OCI-M1 (cell line): ENCODE measurements around the gene C3orf70.

Source experiments
- DNase-seq: peaks from one replicate; lab custom pipeline; 2025; lab: John Stamatoyannopoulos, UW

C3orf70 gene

GRCh38 chr3:185084901-185085300, 68.0 kb downstream of the C3orf70 start:
- no peak for DNase-seq

- no peak for DNase-seq
These were observed 68.5 kb downstream of the C3orf70 start for GRCh38 chr3:185084402-185084801.

DNA sequence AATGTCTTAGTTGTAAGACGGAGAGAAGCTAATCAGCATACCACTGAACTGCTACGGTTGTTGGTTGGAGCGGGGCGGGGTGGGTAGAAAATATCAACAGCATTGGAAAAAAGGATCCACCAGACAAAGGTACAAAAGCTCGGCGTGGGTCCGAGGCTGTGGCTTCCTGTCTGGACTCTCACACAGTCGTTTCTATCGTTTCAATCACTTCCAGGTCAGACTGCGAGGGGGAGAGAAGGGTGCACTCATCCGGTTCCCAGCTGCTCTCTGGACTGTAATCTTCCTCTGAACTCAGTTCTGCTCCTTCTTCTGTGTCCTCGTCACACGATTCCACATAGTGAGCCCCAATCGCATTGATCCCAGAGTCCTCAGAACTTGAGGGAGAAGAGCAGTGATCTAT, 70.0 kb downstream of the C3orf70 start:
- DNase-seq: no peak

DNA sequence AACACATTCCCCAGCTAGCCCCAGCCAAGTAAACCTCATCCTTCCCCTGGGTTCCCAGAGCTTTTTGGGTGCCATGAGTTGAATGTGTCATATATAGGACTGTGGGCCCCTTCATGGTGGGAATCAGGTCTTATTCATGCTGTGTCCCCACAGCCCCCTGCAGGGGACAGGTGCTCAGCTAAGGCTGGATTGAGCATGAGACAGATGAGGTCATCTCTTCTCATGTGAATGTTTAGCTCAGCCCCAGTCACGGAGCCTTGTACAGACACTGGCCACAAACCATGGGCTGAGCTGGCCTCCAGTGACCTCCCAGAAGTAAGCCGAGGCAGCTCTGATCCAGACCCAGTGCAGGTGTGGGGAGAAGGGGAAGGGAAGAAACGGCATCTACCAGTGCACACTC, 70.7 kb downstream of the C3orf70 start:
- DNase-seq: no peak

DNA sequence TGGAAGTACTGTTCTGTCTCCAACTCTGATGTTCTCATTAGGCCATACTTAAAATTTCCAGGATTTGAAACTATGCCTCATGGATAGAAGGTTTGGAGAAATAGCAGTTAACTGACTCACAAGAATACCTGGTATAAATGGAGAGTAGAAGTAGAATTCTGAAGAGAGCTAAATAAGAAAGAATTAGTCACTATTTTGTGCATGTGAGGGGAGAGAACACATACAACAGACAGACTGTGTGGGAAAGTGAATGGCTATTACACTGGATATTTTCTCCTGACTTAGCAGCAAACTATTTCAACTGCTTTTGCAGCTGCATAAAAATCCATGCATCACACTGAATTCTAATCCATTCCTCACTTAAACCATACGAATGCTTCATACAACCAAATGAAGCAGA, 71.3 kb downstream of the C3orf70 start:
- no peak for DNase-seq

DNA sequence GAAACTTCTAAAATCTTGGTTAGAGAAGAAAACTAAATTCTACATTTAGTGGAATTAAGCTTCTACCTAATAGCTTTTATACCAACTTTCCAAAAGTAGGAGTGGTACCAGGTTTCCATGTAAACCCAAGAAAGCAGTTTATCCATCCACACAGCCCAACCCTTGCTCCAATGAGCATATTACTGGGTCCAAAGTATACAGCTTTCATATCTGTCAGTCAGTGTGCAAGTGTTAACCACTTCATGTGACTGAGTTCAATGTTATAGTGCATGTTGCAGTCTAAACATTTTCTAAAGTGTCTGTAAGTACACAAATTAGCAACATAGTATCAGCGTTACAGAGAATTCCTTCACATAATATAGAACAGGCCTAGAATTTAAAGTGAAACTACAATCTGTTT, 73.2 kb downstream of the C3orf70 start:
- no peak for DNase-seq

DNA sequence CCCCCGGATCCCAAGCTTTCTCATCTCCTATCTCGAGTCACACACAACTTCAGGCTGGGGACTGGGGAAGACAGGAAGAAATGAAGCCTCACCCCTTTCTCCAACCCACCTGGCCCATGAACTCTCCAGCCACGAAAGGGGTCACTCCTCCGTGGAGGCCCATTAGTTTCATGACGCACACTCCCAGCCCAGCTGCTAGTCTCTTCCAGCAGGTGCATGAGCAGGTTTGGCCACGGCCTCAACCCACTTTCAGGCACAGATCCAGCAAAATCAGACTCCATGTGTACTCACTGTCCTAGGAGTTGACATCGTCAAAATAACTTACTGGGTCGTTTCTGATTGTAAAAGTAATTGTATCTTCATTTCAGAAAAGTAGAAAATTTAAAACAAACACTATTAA, 76.6 kb downstream of the C3orf70 start:
- DNase-seq: no peak

- no peak for DNase-seq
These were observed 77.3 kb downstream of the C3orf70 start for GRCh38 chr3:185075547-185075946.

- DNase-seq: no peak
These were observed 81.5 kb downstream of the C3orf70 start for GRCh38 chr3:185071287-185071800.

- DNase-seq: peak; percentile 31
These were observed 82.2 kb downstream of the C3orf70 start for GRCh38 chr3:185070491-185071286.

DNA sequence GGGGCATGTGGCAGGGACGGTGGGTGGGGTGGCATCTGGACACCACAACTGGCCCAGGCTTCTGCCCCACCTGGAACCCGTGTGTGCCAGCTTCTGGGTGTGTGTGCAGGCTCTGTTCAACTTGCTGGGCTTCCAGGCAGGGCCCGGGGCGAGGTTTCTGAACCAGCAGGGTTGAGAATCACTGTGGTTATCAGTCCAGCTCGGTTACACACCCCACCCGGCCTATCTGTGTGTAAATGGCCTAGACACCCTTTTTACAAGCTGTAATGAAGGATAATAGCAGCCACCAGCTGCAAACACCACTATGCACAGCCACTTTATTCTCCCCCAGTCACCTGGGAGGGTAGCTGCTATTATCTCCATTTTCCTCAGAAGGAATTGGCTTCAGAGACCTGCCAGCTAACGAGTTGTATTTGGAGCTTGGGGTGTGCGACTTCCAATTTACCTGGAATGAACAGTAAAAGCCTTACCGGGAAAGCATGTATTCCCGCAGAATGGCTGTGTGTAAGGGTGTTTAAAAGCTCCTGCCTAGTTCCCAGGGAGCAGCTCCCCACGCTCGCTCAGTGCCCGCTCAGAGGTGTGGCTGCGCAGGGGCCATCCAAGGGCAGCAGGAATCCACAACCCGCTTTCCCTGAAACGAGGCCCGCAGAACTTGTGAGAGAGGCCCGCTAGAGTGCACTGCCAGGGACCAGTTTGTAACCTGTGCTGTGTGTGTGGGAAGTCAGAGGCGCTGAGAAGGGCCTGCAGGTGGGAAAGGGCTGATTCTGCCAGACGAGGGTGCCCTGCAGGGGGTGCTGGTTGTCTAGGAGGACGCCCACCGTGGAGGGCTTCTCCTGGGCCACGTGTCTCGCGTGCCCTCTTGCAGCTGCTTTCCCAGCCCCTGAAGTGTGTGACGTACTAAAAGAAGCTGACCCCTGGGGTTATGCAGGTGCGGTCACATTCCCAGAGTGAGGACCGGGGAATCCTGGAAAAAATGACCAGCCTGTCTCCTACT, 83.5 kb downstream of the C3orf70 start:
- DNase-seq: no peak

DNA sequence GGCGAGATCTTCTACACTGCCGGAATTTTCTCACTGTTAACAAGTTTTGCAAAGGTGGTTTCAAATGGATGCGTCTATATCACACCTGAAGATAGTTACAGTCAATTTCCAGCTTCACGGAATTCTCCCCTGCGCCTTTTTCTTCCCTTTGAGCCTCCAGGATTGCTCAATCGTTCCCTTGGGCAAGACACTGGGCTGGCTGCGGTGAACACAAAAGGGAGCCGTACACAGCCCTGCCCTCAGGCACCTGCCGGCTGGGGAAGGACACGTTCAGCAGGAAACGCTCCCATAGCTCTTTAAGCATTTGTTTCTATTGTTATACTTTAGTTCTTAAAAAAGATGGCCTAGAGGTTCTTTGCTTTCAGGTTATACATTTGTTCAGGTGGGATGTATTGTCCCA, 85.7 kb downstream of the C3orf70 start:
- no peak for DNase-seq

GRCh38 chr3:185066251-185066650, 86.6 kb downstream of the C3orf70 start:
- DNase-seq: no peak

- DNase-seq: no peak
These were observed 87.8 kb downstream of the C3orf70 start for GRCh38 chr3:185065059-185065458.

DNA sequence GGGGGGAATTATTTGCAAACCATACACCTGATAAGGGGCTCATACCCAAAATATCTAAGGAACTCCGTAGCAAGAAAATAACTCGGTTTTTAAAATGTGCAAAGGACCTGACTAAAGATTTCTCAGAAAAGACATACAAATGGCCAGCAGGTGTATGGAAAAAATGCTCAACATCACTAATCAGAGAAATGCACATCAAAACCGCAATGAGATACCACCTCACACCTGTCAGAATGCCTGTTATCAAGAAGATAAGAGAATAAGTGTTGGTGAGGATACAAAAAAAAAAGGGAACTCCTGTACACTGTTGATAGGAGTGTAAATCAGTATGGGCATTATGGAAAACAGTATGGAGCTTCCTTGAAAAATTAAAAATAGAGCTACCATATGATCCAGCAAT, 89.4 kb downstream of the C3orf70 start:
- no peak for DNase-seq

DNA sequence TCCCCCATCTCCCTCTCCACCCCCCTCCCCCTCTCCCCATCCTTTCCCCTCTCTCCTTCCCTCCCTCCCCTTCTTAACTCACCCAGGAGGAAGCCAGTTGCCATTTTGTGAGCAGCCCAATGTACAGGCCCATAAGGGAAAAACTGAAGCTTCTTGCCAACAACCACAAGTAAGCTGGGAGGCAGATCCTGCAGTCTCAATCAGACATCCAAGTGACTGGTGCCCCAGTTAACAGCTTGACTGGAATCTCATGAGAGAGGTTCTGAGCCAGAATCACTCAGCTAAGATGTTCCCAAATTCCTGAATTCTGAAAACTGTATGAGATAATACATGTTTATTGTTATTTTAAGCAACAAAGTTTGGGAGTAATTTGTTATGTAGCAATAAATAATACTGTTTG, 90.7 kb downstream of the C3orf70 start:
- DNase-seq: no peak

DNA sequence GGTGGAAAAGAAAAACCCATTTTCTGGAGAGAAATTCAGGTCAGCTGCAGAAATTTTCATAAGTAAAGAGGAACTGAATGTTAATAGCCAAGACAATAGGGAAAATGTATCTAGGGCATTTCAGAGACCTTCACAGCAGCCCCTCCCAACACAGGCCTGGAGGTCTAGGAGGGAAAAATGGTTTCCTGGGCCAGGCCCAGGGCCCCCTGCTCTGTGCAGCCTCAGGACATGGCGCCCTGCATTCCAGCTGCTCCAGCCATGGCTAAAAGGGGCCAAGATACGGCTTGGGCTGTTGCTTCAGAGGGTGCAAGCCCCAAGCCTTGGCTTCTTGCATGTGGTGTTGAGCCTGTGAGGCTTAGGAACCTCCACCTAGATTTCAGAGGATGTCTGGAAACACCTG, 92.2 kb downstream of the C3orf70 start:
- DNase-seq: no peak

DNA sequence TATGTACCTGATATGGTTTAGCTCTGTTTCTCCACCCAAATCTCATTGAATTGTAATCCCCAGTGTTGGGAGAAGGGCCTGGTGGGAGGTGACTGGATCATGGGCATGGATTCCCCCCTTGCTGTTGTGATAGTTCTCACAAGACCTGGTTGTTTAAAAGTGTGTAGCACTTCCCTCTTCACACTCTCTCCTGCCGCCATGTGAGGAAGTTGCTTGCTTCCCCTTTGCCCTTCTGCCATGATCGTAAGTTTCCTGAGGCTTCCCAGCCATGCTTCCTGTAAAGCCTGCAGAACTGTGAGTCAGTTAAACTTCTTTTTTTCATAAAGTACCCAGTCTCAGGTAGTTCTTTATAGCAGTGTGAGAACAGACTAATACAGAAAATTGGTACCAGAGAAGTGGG, 93.1 kb downstream of the C3orf70 start:
- no peak for DNase-seq

DNA sequence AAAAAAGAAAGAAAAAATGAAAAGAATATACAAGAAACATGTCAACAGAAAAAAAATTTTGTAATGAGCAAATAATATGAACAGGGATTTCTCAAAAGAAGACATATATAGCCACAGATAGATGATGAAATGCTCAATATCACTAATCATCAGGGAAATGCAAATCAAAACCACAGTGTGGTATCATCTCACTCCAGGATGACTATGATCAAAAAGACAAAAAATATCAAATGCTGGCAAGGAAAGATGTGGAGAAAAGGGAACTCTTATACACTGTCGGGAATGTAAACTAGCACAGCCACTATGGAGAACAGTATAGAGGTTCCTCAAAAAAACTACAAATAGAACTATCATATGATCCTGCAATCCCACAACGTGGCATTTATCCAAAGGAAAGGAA, 94.1 kb downstream of the C3orf70 start:
- DNase-seq: no peak

GRCh38 chr3:185057829-185058228, 95.0 kb downstream of the C3orf70 start:
- no peak for DNase-seq

DNA sequence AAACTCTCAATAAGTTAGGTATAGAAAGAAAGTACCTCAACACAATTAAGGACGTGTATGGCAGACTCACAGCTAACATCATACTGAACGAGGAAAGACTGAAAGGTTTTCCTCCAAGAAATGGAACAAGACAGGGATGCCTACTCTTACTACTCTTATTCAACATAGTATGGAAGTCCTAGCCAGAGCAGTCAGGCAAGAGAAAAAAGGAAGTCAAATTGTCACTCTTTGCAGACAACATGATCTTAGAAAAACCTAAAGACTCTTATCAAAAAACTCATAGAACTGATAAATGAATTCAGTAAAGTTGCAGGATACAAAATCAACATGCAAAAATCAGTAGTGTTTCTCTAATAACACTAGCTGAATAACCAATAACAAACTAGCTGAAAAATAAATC, 96.0 kb downstream of the C3orf70 start:
- DNase-seq: no peak

GRCh38 chr3:185052631-185053030, 100.2 kb downstream of the C3orf70 start:
- DNase-seq: no peak

- no peak for DNase-seq
These were observed 101.1 kb downstream of the C3orf70 start for GRCh38 chr3:185051801-185052200.
